ENCODE measurements around the gene CELA2A.

DNA sequence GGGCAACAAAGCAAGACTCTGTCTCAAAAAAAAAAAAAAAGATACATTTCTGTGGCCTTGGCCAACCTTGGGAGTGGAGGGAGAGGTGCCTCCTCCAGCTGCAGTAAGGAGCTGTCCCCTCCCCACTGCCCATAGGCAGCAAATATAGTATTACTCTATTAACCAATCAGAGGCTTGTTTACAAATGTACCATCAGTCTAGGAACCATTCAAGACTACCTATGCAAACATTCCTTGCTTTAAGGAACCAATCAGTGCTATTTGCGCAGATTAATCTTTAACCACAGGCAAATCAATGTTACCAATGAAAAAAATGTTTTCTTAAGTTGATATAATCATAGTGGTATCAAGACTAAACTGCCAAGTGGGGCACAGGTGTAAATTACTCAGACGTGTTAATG, 1.1 kb downstream of the CELA2A start:
- TF ChIP-seq GATA2 (IDR thresholded peaks at IDR 0.05; ENCODE audit: insufficient read depth, insufficient read length, low read depth, low read length), result no peak
- TF ChIP-seq EZH2 (IDR thresholded peaks at IDR 0.05; ENCODE audit: borderline replicate concordance, low read depth, low read length, severe bottlenecking), result no peak
- TF ChIP-seq, protein P1, sequence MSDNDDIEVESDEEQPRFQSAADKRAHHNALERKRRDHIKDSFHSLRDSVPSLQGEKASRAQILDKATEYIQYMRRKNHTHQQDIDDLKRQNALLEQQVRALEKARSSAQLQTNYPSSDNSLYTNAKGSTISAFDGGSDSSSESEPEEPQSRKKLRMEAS (IDR thresholded peaks at IDR 0.05; ENCODE audit: insufficient read depth, insufficient read length), result no peak
- TF ChIP-seq POLR2A (IDR thresholded peaks at IDR 0.05; ENCODE audit: low read depth, low read length), result no peak
- no peak for TF ChIP-seq POLR2AphosphoS5 (IDR thresholded peaks at IDR 0.05; ENCODE audit: insufficient read depth, low read depth, low read length)
- TF ChIP-seq, protein P2, sequence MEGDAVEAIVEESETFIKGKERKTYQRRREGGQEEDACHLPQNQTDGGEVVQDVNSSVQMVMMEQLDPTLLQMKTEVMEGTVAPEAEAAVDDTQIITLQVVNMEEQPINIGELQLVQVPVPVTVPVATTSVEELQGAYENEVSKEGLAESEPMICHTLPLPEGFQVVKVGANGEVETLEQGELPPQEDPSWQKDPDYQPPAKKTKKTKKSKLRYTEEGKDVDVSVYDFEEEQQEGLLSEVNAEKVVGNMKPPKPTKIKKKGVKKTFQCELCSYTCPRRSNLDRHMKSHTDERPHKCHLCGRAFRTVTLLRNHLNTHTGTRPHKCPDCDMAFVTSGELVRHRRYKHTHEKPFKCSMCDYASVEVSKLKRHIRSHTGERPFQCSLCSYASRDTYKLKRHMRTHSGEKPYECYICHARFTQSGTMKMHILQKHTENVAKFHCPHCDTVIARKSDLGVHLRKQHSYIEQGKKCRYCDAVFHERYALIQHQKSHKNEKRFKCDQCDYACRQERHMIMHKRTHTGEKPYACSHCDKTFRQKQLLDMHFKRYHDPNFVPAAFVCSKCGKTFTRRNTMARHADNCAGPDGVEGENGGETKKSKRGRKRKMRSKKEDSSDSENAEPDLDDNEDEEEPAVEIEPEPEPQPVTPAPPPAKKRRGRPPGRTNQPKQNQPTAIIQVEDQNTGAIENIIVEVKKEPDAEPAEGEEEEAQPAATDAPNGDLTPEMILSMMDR (IDR thresholded peaks at IDR 0.05; ENCODE audit: extremely low read depth in 1 of 2, insufficient read depth in 1 of 2, low read depth in 1 of 2, low read length in 2 of 2), result no peak
- no peak for TF ChIP-seq MYC (IDR thresholded peaks at IDR 0.05; ENCODE audit: low read depth, low read length)

Measured in endothelial cell of umbilical vein (primary cell).